Activated naive CD4-positive, alpha-beta T cell treated with anti-CD3 and anti-CD28 coated beads, Interleukin-2, amount 10 ng/mL, durations not matched to agents 7 days and 5 days (primary cell): Measurements from ENCODE around the gene DENND5A.
"Not testable (repeated sequence)": the region's sequence is repeated elsewhere in the genome, so short reads cannot be mapped to it uniquely, and the experiment has no call there.

Experiments
- CTCF ChIA-PET: fragments of 350-600 bp; sonication (Branson Sonifier 250); formaldehyde crosslinking; loops from one replicate; lab custom pipeline; 2021; ENCODE audit warnings: antibody characterized with exemption; lab: Charles Lee
- DNase-seq: peaks from one replicate; pipeline ENCODE4 v3.0.0-alpha.2; 2020
- H3K27ac Mint-ChIP-seq: one replicate; pipeline ENCODE4 v1.8.0; 2021; ENCODE audit warnings: mild to moderate bottlenecking, moderate library complexity, mixed read lengths
- H3K27me3 Mint-ChIP-seq: one replicate; pipeline ENCODE4 v1.8.0; 2021; ENCODE audit warnings: mild to moderate bottlenecking, mixed read lengths
- H3K36me3 Mint-ChIP-seq: one replicate; pipeline ENCODE4 v1.8.0; 2021; ENCODE audit warnings: mixed read lengths
- H3K4me1 Mint-ChIP-seq: one replicate; pipeline ENCODE4 v1.8.0; 2021; ENCODE audit warnings: mixed read lengths
- H3K4me3 Mint-ChIP-seq: one replicate; pipeline ENCODE4 v1.8.0; 2021; ENCODE audit warnings: mild to moderate bottlenecking, moderate library complexity, mixed read lengths
- H3K9me3 Mint-ChIP-seq: one replicate; pipeline ENCODE4 v1.8.0; 2021; ENCODE audit warnings: mixed read lengths

Gene DENND5A

GRCh38 chr11:9169595-9170295, 95.4 kb downstream of the DENND5A start:
- Mint-ChIP-seq H3K36me3 (peaks cover 51% of the 10 kb centered on the region), H3K9me3 (no peaks in the 10 kb centered on the region), H3K27me3 (no peaks in the 10 kb centered on the region), H3K4me3 (no peak overlapping the region), H3K4me1 (peaks cover 10% of the 10 kb centered on the region), H3K27ac (no peak overlapping the region)
- no peak for DNase-seq
- CTCF ChIA-PET: interaction anchor here (0.7 to 1.3 kb wide), 3 partner anchors 13 to 338 kb away, joined by 3 to 4 read pairs (median 3); no protein-coding TSS in a partner anchor

GRCh38 chr11:9161991-9162390, 103.2 kb downstream of the DENND5A start:
- H3K4me3 Mint-ChIP-seq, H3K4me1 Mint-ChIP-seq, H3K9me3 Mint-ChIP-seq, H3K27me3 Mint-ChIP-seq, DNase-seq, H3K27ac Mint-ChIP-seq, CTCF ChIA-PET: not testable (repeated sequence)
- H3K36me3 Mint-ChIP-seq: peaks cover 42% of the 10 kb centered on the region

GRCh38 chr11:9160166-9160565, 105.0 kb downstream of the DENND5A start:
- H3K9me3 Mint-ChIP-seq: no peaks in the 10 kb centered on the region

GRCh38 chr11:9158898-9159391, 106.2 kb downstream of the DENND5A start:
- Mint-ChIP-seq H3K27ac (no peak overlapping the region), H3K36me3 (peaks cover 41% of the 10 kb centered on the region)
- CTCF ChIA-PET: interaction anchor here (1.2 kb wide), 1 partner anchor 347 kb away, joined by 4 read pairs; no protein-coding TSS in a partner anchor

More at GRCh38 chr11:9160166-9160565, 105.0 kb downstream of the DENND5A start:
- Mint-ChIP-seq H3K4me3 (no peak overlapping the region), H3K36me3 (peaks cover 40% of the 10 kb centered on the region), H3K4me1 (peaks cover 5% of the 10 kb centered on the region), H3K27ac (peak overlapping the region; percentile 33), H3K27me3 (no peaks in the 10 kb centered on the region)
- CTCF ChIA-PET: interaction anchor here (0.7 to 1.0 kb wide), 2 partner anchors 302 to 347 kb away, joined by 4 to 5 read pairs; no protein-coding TSS in a partner anchor
- no peak for DNase-seq

GRCh38 chr11:9155930-9156329, 109.2 kb downstream of the DENND5A start:
- no peak overlapping the region for H3K4me3 Mint-ChIP-seq
- CTCF ChIA-PET: interaction anchor here (0.6 kb wide), 1 partner anchor 341 kb away, joined by 3 read pairs; no protein-coding TSS in a partner anchor
- H3K4me1 Mint-ChIP-seq: peaks cover 7% of the 10 kb centered on the region
- no peaks in the 10 kb centered on the region for H3K27me3 Mint-ChIP-seq
- no peak for DNase-seq
- no peak overlapping the region for H3K27ac Mint-ChIP-seq
- peaks cover 36% of the 10 kb centered on the region for H3K36me3 Mint-ChIP-seq
- H3K9me3 Mint-ChIP-seq: no peaks in the 10 kb centered on the region

More at GRCh38 chr11:9158898-9159391, 106.2 kb downstream of the DENND5A start:
- no peak for DNase-seq
- Mint-ChIP-seq H3K27me3 (no peaks in the 10 kb centered on the region), H3K4me3 (no peak overlapping the region), H3K4me1 (peaks cover 5% of the 10 kb centered on the region), H3K9me3 (no peaks in the 10 kb centered on the region)

GRCh38 chr11:9153651-9154050, 111.5 kb downstream of the DENND5A start:
- no peaks in the 10 kb centered on the region for H3K27me3 Mint-ChIP-seq

GRCh38 chr11:9151631-9152030, 113.5 kb downstream of the DENND5A start:
- Mint-ChIP-seq H3K36me3 (peaks cover 49% of the 10 kb centered on the region), H3K27me3 (no peaks in the 10 kb centered on the region), H3K9me3 (no peaks in the 10 kb centered on the region), H3K4me1 (peaks cover 7% of the 10 kb centered on the region), H3K27ac (no peak overlapping the region), H3K4me3 (no peak overlapping the region)
- DNase-seq: no peak
- CTCF ChIA-PET: interaction anchor here (1.4 kb wide), 1 partner anchor 14 kb away, joined by 3 read pairs; no protein-coding TSS in a partner anchor

More at GRCh38 chr11:9153651-9154050, 111.5 kb downstream of the DENND5A start:
- Mint-ChIP-seq H3K27ac (peak overlapping the region; percentile 11), H3K9me3 (no peaks in the 10 kb centered on the region), H3K4me1 (peaks cover 4% of the 10 kb centered on the region), H3K36me3 (peaks cover 37% of the 10 kb centered on the region), H3K4me3 (no peak overlapping the region)
- CTCF ChIA-PET: interaction anchor here (1.0 kb wide), 1 partner anchor 16 kb away, joined by 3 read pairs; no protein-coding TSS in a partner anchor
- no peak for DNase-seq

- no peak overlapping the region for H3K27ac Mint-ChIP-seq
- H3K27me3 Mint-ChIP-seq: no peaks in the 10 kb centered on the region
- peaks cover 7% of the 10 kb centered on the region for H3K4me1 Mint-ChIP-seq
- DNase-seq: no peak
- peaks cover 51% of the 10 kb centered on the region for H3K36me3 Mint-ChIP-seq
- H3K4me3 Mint-ChIP-seq: no peak overlapping the region
- CTCF ChIA-PET: interaction anchor here (2.1 kb wide), 1 partner anchor 13 kb away, joined by 9 read pairs; no protein-coding TSS in a partner anchor
- H3K9me3 Mint-ChIP-seq: no peaks in the 10 kb centered on the region
These were observed 114.2 kb downstream of the DENND5A start for GRCh38 chr11:9150926-9151325.

- CTCF ChIA-PET: interaction anchor here (1.0 to 2.1 kb wide), 3 partner anchors 13 to 356 kb away, joined by 3 to 9 read pairs (median 3); no protein-coding TSS in a partner anchor
- Mint-ChIP-seq H3K4me3 (no peak overlapping the region), H3K27me3 (no peaks in the 10 kb centered on the region), H3K9me3 (no peaks in the 10 kb centered on the region), H3K4me1 (peaks cover 7% of the 10 kb centered on the region), H3K27ac (no peak overlapping the region), H3K36me3 (peaks cover 51% of the 10 kb centered on the region)
- DNase-seq: no peak
These were observed 114.6 kb downstream of the DENND5A start for GRCh38 chr11:9150501-9150900.

GRCh38 chr11:9148727-9149126, 116.4 kb downstream of the DENND5A start:
- no peaks in the 10 kb centered on the region for H3K9me3 Mint-ChIP-seq
- no peaks in the 10 kb centered on the region for H3K27me3 Mint-ChIP-seq
- peaks cover 14% of the 10 kb centered on the region for H3K4me1 Mint-ChIP-seq
- DNase-seq: no peak
- H3K36me3 Mint-ChIP-seq: peaks cover 63% of the 10 kb centered on the region
- CTCF ChIA-PET: no interaction called here
- no peak overlapping the region for H3K4me3 Mint-ChIP-seq
- H3K27ac Mint-ChIP-seq: no peak overlapping the region

GRCh38 chr11:9148035-9148434, 117.1 kb downstream of the DENND5A start:
- H3K4me1 Mint-ChIP-seq: peaks cover 13% of the 10 kb centered on the region
- peaks cover 67% of the 10 kb centered on the region for H3K36me3 Mint-ChIP-seq
- CTCF ChIA-PET: no interaction called here

GRCh38 chr11:9146477-9146876, 118.7 kb downstream of the DENND5A start:
- CTCF ChIA-PET: interaction anchor here (1.3 kb wide), 2 partner anchors 9 to 12 kb away, joined by 5 to 6 read pairs; no protein-coding TSS in a partner anchor
- H3K9me3 Mint-ChIP-seq: no peaks in the 10 kb centered on the region
- H3K27me3 Mint-ChIP-seq: no peaks in the 10 kb centered on the region

More at GRCh38 chr11:9148035-9148434, 117.1 kb downstream of the DENND5A start:
- Mint-ChIP-seq H3K9me3 (no peaks in the 10 kb centered on the region), H3K4me3 (no peak overlapping the region), H3K27me3 (no peaks in the 10 kb centered on the region), H3K27ac (no peak overlapping the region)
- no peak for DNase-seq

GRCh38 chr11:9145283-9145682, 119.9 kb downstream of the DENND5A start:
- no peaks in the 10 kb centered on the region for H3K27me3 Mint-ChIP-seq
- peaks cover 75% of the 10 kb centered on the region for H3K36me3 Mint-ChIP-seq
- H3K27ac Mint-ChIP-seq: peak overlapping the region; percentile 29
- no peaks in the 10 kb centered on the region for H3K9me3 Mint-ChIP-seq
- no peak overlapping the region for H3K4me3 Mint-ChIP-seq
- H3K4me1 Mint-ChIP-seq: peaks cover 13% of the 10 kb centered on the region
- CTCF ChIA-PET: no interaction called here
- no peak for DNase-seq

More at GRCh38 chr11:9146477-9146876, 118.7 kb downstream of the DENND5A start:
- H3K4me1 Mint-ChIP-seq: peaks cover 13% of the 10 kb centered on the region
- H3K36me3 Mint-ChIP-seq: peaks cover 74% of the 10 kb centered on the region
- DNase-seq: no peak
- no peak overlapping the region for H3K4me3 Mint-ChIP-seq
- no peak overlapping the region for H3K27ac Mint-ChIP-seq

- H3K27ac Mint-ChIP-seq: peak overlapping the region; percentile 29
- no peak overlapping the region for H3K4me3 Mint-ChIP-seq
These were observed 120.3 kb downstream of the DENND5A start for GRCh38 chr11:9144828-9145227.

More at GRCh38 chr11:9144828-9145227, 120.3 kb downstream of the DENND5A start:
- peaks cover 72% of the 10 kb centered on the region for H3K36me3 Mint-ChIP-seq
- H3K4me1 Mint-ChIP-seq: peaks cover 14% of the 10 kb centered on the region
- no peaks in the 10 kb centered on the region for H3K27me3 Mint-ChIP-seq
- no peak for DNase-seq
- H3K9me3 Mint-ChIP-seq: no peaks in the 10 kb centered on the region
- CTCF ChIA-PET: no interaction called here
